Right lung (tissue), 5 donors: ENCODE results near the gene SEMA3E. TPM values are rescaled to one million over a fixed set of nuclear protein-coding genes. Genes with fewer than 3 reads are reported as not detected.

ENCODE experiments used
- DNase-seq, 2 donors: peaks; one replicate each; pipeline ENCODE4 v3.0.0-alpha.2; 2013
- polyA plus RNA-seq, 5 donors: library from polyadenylated mRNA; unstranded; fragments of 120-200 nt; gene quantifications; one replicate each; pipeline versions ENCODE4 v1.2.1 to v1.2.3, GENCODE V29; 2013; ENCODE audit warnings: inconsistent platforms in 1 of 5, low replicate concordance in 1 of 5; ENCODE audit not compliant: insufficient read length in 5 of 5, insufficient read depth in 1 of 5

The SEMA3E gene
- polyA plus RNA-seq, 5 donors, result 12.2 to 36.3 (median 28.7) TPM

DNA sequence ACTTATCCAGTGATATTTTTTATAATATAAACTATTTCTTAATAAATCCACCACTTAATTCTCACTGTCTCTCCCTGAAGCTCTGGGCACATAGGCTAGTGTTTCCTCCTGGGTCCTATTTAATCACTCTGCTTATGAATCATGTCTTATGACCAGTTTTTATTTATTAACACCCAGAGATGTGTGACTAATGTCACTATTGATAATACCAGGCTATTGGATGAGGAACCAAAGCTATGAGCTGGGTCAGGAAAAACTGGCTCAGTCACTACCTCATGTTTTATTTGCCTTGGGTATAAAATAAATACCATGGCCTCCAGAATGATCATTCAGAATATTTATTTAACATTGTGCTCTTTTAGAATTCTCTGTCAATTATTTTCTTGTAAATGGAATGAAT is 5.2 kb downstream of the SEMA3E start:
- no peak for DNase-seq

DNA sequence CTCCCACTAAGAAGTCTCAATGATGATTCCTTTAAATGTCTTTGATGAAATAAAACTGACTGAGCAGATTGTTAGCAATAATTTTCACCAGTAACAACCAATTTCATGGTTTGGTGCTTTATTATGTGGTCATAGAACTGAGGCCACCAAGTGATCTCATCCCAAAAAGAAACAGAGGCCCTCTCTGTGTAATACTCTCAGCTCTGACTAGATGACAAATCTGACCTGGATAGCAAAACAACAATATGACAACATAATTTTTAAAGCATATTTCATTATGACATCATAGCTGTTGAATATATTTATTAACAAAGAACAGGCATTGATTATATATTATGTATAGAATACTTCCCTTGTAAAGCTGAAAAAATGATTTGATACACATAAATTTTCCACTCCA is 5.9 kb downstream of the SEMA3E start:
- DNase-seq, result no peak

DNA sequence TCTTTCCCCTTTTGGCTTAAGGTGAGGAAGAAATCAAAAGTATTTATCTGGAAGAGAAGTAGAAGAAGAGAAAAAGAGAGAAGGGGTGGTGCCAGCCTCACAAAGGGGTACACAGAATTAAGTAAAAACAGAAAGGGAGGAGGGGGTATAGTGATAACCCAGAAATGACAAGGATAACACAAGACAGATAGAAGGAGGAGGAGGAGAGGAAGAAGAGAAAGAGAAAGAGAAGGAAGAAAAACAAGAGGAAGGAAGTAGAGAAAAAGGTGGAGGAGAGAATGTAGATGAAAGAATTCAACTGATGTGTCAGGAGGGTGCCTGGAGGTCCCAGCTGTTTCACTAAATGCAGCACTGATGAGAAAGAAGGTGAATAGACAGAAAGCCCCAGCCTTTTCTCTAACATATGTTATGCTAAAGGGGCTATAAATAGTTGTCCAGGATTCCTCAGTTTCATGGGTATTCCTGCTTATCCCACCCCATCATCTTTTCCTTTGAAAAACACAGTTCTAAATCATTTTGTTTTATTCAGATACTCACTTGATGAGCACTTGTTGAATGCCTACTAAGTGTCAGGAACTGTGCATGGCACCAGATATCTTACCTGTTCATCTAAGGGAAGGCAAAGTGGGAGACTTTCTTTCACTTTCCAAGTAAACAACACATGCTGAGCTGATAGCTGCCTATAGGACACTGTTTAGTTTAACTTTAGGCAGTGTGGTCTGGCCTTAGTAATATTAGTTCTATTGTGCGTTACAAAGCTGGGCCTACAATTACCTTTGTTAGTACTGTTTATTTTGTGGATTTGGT is 8.0 kb downstream of the SEMA3E start:
- no peak for DNase-seq

DNA sequence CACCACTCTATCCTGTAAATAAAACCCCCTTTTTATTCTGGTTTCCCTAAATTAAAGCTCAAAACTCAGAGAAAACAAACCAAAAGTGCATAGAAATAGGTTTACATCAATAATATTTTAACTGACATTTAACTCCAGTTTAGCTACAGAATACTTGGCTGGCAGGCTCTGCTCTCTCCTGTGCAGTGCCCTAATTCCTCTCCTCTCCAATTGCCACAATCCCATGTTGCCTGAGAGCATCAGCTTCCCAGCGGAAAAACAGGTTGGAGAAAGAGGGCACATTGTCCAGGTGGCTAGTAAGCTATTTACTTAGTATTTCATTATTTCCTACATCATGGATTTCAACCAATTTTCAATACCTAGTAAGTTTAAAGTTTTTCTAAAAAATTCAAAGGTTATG is 8.7 kb downstream of the SEMA3E start:
- no peak for DNase-seq

DNA sequence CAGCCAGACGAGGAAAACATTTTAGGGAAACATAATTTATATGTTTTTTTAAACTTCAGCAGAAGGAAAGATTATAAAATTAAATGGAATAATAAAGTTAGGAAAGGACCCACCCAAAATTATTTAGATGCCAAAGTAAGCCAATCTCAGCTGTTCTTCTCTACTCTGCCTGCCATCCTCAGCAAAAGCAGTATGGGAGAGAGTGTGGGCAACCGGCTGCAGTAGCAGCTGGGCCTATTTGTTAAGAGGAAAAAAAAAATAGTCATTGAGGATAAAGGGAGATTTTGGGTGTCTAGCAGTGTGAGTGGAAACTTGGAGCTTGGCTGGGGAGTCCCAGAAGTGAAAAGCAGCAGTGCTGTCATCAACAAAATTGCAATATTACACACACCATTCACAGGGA is 15.4 kb downstream of the SEMA3E start:
- DNase-seq, result no peak

DNA sequence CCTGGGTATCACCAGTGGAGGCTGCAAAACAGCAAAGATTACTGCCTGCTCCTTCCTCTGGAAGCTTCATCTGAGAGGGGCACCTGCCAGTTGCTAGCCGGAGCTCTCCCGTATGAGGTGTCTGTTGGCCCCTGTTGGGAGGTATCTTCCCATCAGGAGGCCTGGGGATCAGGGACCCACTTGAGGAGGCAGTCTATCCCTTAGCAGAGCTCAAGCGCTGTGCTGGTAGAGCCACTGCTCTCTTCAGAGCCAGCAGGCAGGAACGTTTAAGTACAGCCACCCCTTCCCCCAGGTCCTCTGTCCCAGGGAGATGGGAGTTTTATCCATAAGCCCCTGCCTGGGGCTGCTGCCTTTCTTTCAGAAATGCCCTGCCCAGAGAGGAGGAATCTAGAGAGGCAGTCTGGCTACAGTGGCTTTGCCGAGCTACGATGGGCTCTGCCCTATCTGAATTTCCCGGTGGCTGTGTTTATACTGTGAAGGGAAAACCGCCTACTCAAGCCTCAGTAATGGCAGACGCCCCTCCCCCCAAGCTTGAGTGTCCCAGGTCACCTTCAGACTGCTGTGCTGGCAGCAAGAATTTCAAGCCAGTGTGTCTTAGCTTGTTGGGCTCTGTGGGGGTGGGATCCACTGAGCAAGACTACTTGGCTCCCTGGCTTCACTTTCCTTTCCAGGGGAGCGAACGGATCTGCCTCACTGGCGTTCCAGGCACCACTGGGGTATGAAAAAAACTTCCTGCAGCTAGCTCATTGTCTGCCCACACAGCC is 19.6 kb downstream of the SEMA3E start:
- DNase-seq, result no peak

DNA sequence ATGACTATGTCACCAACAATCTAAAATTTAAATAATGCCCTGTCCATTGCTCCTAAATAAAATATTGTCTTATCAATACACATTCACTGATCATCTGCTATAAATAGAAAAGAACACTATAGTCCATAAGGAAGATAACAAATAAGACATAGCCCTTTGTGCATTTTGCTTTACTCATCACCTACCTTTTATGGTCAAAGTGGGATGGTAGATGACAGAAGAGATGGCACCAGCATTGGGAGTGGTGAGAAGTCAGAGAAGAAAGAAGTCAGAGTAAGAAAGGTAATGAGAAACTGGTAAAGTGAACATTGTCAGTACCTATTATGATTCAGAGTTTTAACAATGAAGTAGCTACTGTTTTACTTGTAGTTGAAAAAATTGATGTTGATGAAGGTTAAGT is 31.1 kb downstream of the SEMA3E start:
- DNase-seq, result no peak

DNA sequence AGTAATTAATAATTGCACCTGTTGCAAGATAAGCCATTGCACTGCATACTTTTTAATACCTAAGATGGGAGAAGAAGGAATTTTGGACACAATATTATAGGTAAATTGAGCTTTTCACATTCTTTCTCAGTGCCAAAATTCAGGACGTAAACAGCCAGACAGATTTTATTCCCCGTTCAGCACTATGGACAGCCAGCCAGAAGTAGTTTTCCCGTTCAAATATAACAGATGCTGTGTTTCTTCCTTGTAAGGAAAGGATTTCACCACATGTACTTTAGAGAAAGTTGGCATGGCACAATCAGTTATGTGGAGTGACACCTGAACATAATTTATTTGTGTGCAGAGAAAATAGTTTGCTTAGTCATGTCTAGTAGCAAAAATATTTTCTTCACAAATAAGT is 34.8 kb downstream of the SEMA3E start:
- DNase-seq, result no peak

DNA sequence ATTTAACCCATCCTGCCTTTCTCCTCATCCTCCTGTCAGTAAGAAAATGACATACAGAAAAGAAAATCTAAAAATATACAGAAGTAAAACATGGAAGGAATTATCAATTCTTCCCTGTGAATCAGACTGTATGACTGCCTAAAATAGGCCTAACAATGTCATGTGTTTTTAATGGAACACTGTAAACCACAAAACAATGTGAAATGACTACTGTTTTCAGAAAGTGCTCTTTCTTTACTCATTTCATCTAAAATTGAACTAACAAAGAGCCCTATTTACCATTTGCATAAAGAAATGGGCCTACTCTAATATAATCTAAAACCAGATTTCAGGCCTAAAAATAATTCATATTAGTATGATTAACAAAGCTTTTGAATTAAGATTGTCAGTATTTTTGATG is 35.7 kb downstream of the SEMA3E start:
- DNase-seq, result no peak

DNA sequence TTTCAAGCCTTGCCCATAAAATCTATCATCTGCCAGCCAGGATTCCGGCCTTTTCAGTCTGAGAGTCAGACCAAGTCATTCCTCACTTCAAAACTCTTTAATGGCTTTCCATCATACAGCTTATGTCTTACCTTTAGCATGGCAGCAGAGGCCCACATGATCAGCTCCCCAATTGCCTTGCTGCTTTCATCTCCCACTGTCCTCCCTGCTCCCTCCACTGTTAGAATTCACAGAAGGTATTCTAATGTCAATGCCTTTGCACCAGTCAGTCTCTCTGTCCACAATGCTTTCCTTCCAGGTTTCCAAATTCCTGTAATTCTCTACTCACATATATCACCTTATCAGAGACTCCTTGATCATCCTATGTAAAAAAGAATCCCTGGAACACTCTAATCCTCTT is 37.2 kb downstream of the SEMA3E start:
- no peak for DNase-seq

DNA sequence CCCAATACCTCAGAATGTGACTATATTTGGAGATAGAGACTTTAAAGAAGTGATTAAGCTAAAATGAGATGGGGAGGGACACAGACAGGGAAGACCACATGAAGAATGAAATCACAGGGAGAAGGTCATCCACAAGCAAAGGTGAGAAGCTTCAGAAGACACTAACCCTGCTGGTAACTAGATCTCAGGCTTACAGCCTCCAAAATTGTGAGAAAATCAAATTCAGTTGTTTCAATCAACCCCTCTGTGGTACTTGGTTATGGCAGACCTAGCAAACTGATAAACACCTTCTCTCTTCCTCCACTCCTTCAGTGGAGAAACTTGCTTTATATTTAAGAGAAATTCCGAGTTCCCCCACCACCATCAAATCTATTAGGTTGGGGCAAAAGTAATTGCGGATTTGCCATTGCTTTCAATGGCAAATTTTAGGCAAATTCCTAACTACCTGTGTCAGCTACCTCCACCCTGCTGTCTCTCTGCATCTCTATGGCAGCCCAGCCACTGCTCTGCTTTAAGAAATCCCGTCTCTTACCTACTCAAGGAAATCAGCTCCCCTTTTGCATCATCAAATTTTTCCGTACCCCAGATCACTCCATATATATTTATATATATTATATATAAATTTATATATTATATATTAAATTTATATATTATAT is 38.2 kb downstream of the SEMA3E start:
- DNase-seq, result no peak

DNA sequence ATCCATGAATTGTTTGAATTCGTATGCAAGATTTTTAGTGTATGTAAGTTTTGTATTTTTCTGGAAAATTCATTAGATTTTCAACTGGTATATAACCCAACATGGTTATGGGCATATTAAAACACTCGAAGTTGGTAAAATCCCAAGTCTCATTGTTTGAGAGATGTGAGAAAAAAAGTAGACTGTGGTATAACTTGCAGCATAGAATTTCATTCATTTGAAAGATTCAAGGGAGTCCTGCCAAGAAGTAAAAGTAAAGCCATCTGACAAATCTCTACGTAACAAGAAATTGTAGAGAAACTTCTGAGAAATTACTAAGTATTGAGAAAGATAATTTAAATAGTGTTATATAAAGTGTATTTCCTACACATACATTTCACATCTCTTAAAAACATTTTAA is 40.2 kb downstream of the SEMA3E start:
- no peak for DNase-seq

DNA sequence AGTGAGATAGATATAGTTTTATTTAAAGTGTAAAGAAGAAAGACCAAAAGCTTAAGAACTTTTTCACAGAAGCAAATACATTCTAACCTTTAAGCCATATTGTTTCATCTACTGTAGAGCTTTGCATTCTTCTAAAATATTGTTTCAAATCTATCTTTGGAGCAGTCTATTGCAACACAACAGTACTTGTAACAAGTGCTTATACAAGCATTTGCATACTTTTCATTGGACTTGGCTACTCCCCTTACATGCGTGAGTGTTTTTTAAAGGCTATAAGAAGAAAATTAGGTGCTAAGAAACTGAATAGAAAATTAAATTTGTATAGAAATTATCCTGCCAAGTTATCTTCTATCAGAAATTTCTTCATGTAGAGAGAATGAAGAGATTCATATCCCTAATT is 45.3 kb downstream of the SEMA3E start:
- DNase-seq, result peak; percentile 26 to 36

DNA sequence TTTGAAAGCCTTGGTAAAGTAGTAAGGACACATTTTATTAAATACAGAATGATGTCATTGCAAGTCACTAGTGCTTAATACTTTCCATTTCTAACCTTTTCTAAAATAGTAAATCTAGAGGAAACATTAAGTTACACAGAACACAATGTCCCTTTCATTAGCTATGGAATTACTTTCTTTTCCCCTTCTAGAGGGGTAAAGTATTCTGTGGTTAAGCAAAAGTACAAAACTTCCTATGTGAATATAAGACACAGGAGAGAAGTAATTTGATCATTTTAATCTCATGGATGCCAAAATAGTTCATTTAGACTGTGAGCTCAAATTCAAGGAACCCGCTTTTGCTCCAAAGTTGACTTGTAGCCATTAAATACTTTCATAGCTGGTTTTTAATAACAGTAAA is 49.8 kb downstream of the SEMA3E start:
- no peak for DNase-seq

DNA sequence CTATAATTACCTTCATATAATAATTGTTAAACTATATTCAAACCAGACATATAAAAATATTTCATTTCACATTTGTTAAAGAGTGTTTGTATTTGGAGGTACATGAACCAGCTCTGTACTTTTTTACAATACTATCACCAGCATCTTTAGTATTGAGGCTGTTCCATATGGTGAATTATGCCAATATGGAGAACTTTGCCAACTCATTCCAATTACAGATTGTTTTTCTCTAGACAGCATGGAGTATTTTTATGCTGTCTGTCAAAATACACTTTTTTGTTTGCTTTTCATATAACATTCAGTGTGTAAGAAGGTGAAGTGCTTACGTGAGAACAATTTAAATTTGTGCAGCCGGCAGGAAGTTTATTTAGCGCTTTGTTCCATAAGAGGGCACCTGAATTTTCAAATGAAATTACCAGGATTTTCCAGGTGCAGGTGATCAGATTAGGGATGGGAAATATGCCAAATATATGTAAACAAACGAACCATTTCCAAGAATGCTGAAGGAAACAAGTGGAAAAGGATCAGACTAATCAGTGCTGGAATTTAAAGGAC is 54.9 kb downstream of the SEMA3E start:
- DNase-seq, result no peak

DNA sequence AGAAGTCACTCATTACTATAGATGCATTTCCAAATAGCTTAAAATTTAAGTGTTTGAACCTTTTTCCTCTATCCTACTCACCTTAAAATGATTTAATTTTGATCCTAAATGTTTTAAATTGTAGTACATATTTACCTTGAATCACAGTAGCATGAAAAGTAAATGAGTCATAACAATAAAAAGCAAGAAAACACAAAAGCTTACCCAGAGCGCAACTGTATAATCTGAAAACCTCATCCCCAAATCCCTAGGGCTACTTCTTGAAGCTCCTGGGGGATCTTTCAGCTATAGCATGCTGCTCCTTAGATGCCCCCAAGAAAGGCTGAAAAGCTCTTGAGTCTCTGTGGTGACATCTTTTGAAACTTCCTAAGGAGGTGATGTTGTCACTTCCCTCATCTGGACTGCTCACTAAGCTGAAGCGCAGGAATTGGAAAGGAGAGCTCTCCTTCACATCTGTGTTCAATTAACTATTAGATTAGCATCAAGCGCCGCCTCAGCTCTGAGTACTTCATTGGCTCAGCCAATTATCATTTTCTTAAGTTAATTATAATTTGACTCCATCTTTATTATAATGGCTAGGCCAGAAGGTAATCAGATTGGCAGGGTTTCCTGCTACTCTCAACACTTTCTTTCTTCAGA is 60.2 kb downstream of the SEMA3E start:
- no peak for DNase-seq

DNA sequence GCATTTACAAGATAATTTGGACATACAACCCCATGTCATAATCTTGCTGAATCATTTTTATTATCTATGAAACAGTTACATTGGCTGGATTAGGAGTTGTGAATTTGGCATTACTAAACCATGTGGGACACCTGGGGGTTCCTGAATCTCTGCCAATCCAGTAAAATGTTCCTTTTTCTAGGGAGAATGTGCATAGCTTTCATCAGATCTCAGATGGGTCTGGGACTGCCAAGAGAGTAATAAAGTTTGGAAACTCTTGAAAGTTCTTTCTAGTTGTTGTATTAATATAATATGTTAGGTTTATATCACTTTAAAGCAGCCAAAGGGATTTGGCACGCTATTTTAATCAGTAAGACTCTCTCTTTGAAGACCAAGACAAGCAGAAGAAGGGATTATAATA is 62.7 kb downstream of the SEMA3E start:
- DNase-seq, result peak in 1 of 2 donors; percentile 17

DNA sequence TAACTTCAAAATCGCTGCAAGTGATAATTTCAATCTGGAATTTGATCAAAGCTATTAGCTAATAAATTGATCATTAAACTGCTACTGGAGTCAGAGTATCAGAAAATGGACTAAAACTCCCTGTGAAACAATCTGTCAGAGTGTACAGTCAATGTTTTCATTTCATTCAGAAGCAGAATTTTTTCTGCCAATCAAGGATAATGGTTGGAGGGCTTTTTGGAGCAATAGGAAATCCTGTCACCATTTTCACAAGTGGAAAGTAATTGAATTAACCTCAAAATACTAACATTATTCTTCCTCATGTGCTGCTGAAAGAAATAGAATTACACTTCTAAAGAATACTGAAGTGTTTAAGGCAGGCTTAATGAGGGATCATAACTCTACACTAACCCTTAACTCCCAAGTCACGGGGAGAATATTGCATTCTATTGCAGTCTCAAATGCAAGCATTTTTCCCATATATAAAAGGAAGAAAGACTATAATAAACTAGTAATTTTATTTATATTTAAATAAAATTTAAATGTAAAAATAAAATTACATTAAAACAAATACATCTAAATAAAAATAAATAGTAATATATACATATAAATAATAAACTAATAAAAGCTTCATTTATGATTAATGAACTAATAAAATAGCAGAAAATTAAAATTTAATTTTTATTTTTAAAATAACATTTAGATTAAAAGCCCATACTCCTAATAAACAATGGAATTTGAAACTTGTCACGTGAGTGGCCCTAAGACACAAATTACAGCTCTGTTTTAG is 67.1 kb downstream of the SEMA3E start:
- no peak for DNase-seq

DNA sequence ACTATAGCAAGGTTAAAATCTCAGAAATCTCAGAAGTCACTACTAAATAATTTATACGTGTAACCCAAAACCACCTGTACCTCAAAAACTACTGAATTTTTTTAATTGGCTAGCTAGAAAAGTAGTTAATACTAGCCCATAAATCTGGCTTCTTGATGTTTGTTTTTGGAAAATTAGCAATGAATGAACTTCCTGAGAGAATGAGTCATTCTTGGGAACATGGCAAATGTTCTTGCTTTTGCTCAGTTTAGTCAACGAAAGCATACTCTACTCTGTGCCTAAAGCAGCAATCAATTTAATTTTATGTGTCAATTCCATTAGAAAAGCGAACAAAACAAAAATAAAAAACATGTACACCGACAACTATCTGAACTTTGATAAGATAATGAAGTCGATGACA is 69.2 kb downstream of the SEMA3E start:
- no peak for DNase-seq

DNA sequence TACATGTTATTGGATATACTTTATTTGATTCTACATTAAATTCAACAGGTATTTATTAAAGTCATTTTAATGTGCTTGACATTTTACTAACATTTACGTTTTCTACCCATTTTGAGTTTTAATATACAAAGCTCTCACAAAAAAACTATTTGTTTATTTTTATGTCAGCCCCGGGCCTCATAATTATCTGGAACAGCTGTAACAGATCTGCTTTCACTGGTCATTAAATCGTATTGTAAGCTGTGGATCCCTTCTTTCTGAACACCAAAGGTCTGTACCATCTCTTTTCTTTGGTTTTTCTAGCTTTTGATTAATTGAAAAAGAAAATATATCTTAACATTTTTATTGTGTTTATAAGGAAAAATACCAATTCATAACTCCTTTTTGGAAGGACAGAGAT is 73.5 kb downstream of the SEMA3E start:
- DNase-seq, result peak; percentile 33 to 45

DNA sequence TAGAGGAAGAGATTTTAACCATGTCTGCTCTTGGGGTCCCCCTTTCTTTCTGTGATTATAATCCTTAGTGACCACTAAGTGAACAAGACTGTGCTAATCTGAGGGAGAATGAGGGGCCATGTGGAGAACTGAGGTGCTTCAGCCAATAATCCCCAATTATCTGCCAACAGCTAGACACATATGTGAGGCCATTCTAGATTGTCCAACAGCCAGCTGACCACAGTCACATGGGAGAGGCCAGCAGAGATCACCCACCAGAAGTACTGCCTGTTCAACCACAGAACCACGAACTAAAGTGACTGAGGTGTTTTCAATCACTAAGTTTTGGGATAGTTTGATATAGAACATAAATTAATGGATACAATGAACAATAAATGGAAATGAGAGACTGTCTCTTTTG is 74.3 kb downstream of the SEMA3E start:
- no peak for DNase-seq
